ENCODE data around the gene OR51G1.
"Not testable (repeated sequence)": the region's sequence is repeated elsewhere in the genome, so short reads cannot be mapped to it uniquely, and the experiment has no call there.

The OR51G1 gene, protein sequence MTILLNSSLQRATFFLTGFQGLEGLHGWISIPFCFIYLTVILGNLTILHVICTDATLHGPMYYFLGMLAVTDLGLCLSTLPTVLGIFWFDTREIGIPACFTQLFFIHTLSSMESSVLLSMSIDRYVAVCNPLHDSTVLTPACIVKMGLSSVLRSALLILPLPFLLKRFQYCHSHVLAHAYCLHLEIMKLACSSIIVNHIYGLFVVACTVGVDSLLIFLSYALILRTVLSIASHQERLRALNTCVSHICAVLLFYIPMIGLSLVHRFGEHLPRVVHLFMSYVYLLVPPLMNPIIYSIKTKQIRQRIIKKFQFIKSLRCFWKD

DNA sequence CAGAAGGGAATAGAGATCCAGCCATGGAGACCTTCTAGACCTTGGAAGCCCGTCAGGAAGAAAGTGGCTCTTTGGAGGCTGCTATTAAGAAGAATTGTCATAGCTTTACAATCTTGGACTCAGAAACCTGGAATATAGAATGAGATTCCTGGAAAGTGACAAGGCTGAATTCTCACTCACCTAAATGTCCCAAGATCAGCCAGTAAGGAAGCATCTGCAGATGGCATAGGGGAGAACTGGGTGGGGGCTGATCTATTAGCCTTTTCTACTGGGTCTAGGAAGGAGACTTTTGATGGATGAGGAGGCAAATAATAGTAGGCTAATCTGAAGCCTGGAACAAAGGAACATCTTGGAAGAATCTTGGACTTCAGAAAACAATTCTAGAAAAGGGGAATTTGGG lies at the start of gene OR51G1:
Gene OR51G1 (minus strand): TSS at position 101 of the 400 bp plus-strand sequence. CDS start 0 bp downstream, at position 101.
- no peak for DNase-seq

DNA sequence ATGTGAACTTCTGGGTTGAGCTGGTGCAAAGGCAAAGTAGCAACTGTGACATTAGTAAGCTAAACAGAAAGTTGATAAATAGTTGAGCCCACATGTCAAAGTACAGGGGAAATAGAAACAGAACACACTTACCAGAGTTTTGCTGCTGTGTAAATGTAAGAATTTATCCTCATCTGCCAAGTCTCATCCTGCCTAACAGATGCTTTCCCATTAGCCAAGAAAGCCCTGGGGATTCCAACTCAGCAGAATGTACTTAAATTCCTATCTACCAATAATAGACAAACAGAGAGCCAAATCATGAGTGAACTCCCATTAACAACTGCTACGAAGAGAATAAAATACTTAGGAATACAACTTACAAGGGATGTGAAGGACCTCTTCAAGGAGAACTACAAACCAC lies 38.7 kb upstream of the OR51G1 start:
- no peak for DNase-seq

DNA sequence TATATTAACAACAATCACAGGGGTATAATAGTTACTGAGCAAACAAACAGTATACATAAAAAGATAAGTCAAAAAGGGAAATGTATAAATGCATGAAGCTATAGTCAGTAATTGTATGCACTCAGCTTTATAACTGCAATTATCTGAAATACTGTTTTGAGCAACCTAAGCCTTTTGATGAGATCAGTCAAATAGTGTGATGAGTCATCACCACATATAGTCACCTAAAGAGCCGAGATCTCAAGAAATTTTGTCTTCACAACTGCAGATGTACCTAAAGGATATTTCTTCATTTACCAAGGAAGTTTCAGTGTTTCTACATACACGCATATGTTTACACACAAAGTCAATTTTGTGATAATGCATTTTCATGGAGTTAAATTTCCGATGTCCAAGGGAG lies 36.7 kb upstream of the OR51G1 start:
- no peak for DNase-seq

DNA sequence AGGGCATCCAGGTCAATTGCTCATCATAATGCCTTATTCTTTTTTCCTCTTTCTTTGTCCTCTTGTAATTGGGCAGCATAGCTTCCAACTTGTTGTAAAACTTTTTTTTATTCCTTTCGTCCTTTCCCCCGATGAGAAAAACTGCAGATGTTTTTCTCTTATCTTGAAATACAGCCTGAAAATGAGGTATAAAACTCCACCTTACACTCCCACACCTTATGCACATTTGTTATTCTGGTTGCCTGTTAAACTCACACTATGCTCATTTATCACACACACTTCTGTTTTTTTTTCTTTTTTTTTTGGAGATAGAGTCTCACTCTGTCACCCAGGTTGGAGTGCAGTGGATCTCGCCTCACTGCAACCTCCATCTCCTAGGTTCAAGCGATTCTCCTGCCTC lies 33.3 kb upstream of the OR51G1 start:
- no peak for DNase-seq

DNA sequence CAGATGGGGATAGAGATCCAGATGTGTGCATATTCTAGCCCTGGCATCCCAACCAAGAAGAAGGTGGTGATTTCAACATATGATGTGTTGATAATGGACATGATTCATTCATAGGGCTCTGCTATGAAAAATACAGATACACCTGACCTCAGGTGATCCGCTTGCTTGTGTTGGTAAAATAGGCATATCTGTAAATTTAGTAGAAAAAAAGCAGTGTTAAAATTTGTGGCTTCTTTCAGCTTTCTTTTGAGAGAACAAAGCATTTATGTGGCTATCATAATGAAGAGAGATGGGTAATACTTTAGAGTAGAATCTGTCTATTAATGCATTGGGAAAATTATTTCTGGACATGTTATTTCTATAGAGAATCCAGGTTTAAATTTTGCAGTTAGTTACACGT lies 31.5 kb upstream of the OR51G1 start, which contains the start of gene OR51A2:
Gene OR51A2 (minus strand): TSS at position 101 of the 400 bp plus-strand sequence. CDS start 0 bp downstream, at position 101.
- not testable (repeated sequence) for DNase-seq

DNA sequence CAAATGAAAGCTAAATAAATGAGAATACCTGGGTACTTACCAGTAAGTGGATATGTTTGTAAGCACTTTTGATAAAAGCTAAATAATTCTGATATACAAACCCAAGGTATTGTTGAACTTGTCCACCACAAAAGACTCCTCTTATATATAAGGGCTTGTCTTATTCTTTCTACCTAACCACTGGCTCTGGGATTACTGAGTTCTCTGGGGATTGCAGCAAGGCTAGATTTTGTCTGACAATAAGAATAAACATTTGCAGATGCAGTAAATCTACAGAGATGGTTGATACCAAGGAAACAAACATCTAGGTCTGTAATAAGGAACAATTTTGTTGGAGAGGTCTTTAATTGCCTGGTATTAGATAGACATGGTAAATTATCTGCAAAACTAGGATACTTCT lies 23.4 kb upstream of the OR51G1 start, which contains the start of gene OR51A4:
Gene OR51A4 (minus strand): TSS at position 101 of the 400 bp plus-strand sequence. CDS start 505 bp downstream, outside the sequence.
- DNase-seq = no peak

DNA sequence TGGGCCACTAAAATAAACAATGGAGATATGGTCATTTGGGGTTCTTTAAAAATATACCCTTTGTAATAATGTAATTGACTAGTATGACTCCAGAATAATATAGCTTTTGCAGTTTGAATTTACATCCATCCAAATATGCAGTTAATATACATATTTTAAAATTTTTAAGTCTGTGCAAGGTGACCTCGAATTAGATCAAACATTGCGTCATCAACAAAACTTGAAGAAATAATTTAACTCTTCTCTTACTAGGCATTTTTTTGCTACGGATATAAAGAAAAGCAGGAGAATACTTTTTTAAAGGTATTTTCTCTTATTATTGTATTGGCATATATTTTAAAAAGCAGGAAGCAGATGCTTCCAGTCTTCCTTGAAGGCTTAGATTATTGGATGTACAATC lies 12.6 kb upstream of the OR51G1 start:
- DNase-seq = no peak

DNA sequence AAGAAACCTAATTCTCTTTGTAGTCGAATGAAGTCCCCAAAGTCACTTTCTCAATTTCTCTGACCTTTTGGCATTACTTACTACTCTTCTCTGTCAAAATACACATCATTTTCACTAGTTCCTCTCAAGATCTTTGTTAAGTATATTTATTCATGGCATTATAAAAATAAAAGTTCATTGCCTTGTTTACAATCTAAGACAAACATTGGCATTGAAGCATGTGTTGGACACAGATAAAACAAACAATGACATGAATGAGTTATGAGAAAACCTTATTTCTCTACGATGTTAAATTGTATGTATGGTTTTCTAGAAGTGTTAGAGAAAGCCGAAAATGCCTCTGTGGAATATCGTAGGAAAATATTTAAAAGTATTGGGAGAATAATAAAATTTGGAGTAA lies 8.6 kb upstream of the OR51G1 start:
- DNase-seq = no peak

DNA sequence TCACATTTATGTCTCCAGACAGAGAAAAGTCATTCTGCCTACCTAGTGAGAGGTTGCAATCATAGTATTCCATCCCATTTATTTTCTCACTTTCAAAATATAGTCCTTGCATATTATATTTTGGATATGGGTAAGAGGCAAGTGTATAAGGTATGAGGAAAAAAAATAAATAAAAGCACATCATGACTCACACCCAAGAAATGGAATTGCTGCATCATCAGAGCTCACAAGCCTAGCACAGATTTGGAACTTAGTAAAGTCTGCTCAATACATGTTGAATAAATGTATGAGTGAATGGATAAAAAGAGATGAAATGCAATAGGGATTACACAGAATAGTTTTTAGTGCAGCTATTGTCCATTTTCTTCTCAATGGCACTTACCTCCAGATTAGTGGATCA lies 2.5 kb upstream of the OR51G1 start:
- DNase-seq = no peak

DNA sequence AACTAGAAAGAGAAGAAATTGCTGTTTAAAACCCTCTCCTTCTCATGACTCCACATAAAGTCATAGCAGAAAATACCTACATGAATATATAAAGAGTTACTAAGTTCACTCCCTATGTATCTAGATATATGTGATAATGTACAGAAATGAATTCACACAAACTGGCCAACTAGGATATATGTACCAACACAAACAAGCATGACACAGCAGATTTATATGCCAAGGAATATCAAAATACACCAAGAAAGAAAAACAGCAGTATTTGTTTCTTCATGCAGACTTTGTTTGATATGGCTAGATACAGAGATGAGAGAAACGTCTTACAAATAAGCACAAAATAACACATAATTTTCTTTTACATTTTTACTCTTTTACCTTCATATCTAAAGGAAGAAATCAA lies 1.8 kb downstream of the OR51G1 start:
- no peak for DNase-seq

DNA sequence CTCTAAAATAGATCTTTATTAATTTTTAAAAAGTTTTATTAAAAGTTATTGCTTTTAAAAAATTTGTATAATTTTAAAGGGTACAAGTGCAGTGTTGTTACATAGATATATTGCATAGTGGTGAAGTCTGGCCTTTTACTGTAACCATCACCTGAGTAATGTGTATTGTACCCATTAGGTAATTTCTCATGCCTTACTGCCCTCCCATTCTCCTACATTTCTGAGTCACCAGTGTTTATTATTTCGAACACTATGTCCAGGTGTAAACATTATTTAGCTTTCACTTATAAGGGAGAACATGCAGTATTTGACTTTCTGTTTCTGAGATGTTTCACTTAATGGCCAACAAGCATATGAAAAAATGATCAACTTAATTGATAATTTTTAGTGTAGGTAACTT lies 2.3 kb downstream of the OR51G1 start:
- no peak for DNase-seq

DNA sequence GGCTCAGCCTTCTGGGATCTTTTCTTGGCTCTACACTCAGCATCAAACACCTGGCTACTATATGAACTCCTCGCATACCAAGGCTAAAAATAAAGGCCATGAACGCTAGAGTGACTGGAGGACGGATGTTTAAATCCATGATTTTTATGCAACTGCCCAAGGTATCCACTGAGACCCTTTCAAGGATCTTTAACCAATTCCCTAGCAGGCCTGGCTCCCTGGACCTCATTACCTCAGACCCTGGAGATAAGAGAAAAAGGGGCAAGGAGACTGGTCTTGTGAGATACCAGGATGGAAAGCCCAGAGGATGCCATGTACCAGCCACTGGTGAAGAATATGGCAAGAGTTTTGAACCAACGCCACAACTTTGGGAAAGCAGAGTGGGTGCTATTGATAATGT lies 4.9 kb downstream of the OR51G1 start, which contains the start of gene OR51G2:
Gene OR51G2 (minus strand): TSS at position 101 of the 400 bp plus-strand sequence. CDS start 3,687 bp downstream, outside the sequence.
- DNase-seq = no peak

DNA sequence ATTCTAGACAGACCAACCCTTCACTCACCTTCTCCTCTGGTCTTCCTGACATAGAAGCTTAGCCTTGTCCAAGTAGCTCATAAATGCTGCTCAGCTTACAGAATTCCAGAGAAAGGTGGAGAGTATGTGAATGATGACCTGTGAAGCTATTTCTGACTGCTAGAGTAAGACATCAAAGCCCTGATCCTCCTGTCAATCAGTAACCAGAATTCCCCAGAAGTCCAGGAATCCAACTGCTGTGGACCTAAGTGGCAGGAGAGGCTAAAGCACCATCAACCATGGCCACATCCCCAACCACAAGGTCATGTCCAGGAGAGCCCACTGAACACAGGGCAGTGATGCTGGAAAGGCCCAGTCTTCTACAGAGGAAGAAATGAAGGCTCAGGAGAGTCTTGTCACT lies 7.6 kb downstream of the OR51G1 start:
- DNase-seq = no peak

DNA sequence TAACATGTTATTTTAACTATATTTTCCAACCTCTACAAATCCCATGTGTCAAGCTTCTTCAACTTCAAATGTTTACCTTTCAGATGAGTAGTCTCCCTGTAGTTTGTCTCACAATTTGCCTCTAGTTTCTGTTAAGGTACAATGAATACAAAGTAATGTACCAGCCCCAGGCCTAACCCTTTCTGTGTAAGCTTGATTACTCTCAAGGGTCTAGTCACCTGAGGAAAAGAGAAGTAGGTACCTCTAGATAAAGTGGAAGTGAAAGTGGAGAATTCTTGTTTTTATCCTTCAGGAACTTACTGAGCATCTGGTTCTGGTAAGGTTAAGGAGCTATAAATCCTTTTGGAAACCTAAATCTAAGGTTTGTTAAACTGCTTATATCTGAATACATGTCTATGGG lies 20.7 kb downstream of the OR51G1 start, which contains the start of gene OR51A7:
Gene OR51A7 (plus strand): TSS at position 300 of the 400 bp plus-strand sequence. CDS start 3,587 bp downstream, outside the sequence.
- no peak for DNase-seq

DNA sequence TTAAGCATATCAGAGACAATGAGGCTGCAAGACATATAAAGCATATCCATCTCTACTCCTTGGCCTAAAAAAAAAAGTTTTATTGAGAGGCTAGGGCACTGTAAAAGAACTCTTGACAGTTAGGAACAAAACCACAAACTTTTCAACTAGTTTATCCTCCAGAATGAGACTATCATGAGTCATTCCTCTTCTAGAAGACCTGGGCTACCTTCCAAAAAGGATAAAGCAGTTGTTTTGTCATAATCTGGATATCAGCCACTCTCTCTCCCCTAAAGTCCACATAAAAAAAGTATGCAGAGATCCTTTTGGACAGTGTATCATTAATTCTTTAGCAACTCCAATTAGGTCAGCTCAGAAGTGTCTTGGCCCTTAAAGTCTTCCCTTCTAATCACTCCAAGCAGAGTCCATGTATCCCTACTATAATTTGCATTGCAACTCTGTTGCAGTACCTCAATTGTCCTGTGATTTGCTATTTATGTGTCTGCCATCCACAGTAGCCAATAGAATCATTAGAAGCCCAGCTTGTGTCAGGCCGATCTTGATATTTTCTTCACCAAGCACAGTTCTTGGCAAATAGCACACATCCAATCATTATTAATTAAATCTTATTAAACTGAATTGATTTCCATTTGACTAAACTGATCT lies 32.0 kb downstream of the OR51G1 start:
- DNase-seq = peak; percentile 0

DNA sequence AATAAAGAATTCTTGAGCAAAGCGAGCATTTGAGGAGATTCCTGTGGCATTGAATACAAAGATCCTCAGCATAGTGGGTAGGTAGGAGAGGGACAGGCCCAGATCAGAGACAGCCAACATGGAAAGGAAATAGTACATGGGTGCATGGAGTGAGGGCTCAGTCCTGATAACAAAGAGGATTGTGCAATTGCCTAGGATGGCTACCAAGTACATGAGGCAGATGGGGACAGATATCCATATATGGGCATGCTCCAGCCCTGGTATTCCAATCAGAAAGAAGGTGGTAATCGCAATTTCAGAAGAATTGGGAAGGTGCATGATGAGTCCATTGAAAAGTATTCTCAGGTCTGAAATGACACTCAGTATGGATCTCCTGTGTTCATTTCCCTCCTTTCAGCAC lies 33.9 kb downstream of the OR51G1 start:
- no peak for DNase-seq

DNA sequence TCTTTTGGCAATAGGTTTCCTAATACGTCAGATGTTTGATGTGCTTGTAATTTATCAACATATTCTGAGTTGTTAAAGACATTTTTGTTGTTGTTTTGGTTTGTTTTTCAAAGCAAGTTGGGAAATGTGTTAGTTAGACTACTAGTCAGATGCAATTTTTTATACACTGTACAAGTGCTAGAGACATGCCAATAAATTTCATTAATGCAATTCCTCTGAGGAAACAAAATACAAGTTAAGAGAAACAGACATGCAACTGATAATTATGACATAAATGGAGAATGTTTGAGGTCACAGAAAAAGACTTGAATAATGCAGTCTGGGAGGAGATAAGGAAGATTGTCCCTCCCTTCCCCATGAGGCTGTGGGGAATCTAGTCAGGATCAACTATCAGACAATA lies 36.5 kb downstream of the OR51G1 start:
- DNase-seq = no peak

DNA sequence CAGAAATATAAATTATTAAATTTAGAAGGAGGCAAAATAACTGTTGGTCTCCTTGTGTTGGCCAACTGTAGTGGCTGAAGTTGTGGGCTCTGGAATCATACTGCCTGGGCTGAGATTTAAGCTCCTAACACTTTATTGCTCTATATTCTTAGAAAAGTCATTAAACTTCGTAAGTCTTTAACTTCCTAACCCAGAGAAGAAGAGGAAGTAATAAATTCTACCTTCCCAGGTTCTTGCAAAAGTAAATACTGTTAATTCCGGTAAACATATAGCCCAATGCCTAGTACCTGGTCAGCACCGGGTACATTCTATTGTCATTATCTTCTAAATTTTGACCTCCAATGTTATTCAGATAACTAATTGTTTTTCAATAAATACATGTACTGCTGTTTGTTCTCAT lies 38.0 kb downstream of the OR51G1 start:
- DNase-seq = no peak

DNA sequence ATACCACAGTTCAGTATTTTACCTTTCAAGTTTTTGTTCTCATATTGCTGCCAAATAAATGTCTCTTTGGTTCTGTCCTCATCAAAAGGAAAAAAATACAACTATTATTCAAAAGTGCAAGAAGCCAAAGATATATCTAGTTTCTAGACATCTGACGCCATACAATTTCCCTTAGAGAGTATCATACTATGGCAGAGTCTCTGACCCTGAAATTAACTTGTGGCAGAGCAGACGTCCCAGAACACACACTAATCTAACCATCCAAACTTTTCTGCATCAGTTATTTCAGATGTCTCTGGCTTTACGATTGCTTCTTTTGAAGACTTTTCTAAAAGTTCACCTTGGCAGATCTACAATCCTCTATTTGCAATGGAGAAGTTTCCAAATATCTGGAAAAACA lies 39.8 kb downstream of the OR51G1 start:
- DNase-seq = no peak

DNA sequence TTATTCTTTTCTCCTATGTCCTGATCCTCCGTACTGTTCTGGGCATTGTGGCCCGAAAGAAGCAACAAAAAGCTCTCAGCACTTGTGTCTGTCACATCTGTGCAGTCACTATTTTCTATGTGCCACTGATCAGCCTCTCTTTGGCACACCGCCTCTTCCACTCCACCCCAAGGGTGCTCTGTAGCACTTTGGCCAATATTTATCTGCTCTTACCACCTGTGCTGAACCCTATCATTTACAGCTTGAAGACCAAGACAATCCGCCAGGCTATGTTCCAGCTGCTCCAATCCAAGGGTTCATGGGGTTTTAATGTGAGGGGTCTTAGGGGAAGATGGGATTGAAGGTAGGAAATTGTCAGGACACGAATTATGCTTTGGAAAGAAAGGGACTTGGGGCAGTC lies 41.6 kb downstream of the OR51G1 start:
- DNase-seq = no peak

DNA sequence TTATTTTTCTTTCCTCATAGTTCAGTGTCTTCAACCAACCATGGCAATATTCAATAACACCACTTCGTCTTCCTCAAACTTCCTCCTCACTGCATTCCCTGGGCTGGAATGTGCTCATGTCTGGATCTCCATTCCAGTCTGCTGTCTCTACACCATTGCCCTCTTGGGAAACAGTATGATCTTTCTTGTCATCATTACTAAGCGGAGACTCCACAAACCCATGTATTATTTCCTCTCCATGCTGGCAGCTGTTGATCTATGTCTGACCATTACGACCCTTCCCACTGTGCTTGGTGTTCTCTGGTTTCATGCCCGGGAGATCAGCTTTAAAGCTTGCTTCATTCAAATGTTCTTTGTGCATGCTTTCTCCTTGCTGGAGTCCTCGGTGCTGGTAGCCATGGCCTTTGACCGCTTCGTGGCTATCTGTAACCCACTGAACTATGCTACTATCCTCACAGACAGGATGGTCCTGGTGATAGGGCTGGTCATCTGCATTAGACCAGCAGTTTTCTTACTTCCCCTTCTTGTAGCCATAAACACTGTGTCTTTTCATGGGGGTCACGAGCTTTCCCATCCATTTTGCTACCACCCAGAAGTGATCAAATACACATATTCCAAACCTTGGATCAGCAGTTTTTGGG lies 42.2 kb downstream of the OR51G1 start, which contains the start of gene OR51T1:
Gene OR51T1 (plus strand): TSS at position 41 of the 641 bp plus-strand sequence. CDS start 0 bp downstream, at position 41.
- no peak for DNase-seq

DNA sequence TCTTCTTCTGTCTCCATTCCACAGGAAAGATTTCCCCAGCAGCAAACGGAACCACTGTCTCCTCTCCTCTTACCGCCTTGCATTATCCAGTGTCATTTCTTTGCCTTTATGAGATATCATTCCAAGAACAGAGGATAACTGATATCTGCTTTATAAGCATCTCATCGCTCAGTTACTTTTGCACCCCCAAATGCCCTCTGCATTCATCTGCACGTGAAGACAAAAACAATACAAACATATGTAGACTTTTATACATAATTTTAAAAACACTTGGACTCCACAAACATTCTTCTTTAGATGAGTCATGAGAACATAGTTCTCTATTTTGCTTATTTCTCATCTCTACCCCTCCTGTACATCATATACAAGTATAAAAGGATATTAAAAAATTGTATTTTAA lies 43.0 kb downstream of the OR51G1 start:
- no peak for DNase-seq

All from NCI-H2171 treated with DMSO at 0.1 percent for 48 hours (cell line).